HG02588 (cell line): ENCODE measurements around the gene FAT2.
"Not testable (repeated sequence)": the region's sequence is repeated elsewhere in the genome, so short reads cannot be mapped to it uniquely, and the experiment has no call there.

ENCODE experiments used
- ATAC-seq: cut with Tn5 transposase; IDR thresholded peaks from one replicate; pipeline ENCODE4 v1.9.1; 2021; ENCODE audit warnings: mild to moderate bottlenecking, moderate library complexity; ENCODE audit not compliant: unreplicated experiment

Gene FAT2

GRCh38 chr5:151612689-151613427 lies 21.7 kb upstream of the FAT2 start:
- ATAC-seq = peak; percentile 80

- no peak for ATAC-seq
Observed at GRCh38 chr5:151611127-151611775, 20.1 kb upstream of the FAT2 start.

- ATAC-seq = no peak
Observed at GRCh38 chr5:151608522-151608921, 17.4 kb upstream of the FAT2 start.

GRCh38 chr5:151607304-151607703 lies 16.2 kb upstream of the FAT2 start:
- no peak for ATAC-seq

GRCh38 chr5:151605559-151605958 lies 14.4 kb upstream of the FAT2 start:
- ATAC-seq = no peak

GRCh38 chr5:151602806-151603205 lies 11.7 kb upstream of the FAT2 start:
- no peak for ATAC-seq

- ATAC-seq = no peak
Observed at GRCh38 chr5:151601391-151601790, 10.3 kb upstream of the FAT2 start.

GRCh38 chr5:151600069-151600665 lies 9.0 kb upstream of the FAT2 start:
- no peak for ATAC-seq

- no peak for ATAC-seq
Observed at GRCh38 chr5:151598984-151599383, 7.9 kb upstream of the FAT2 start.

GRCh38 chr5:151598549-151598948 lies 7.4 kb upstream of the FAT2 start:
- ATAC-seq = no peak

GRCh38 chr5:151597749-151598148 lies 6.6 kb upstream of the FAT2 start:
- ATAC-seq = no peak

GRCh38 chr5:151596828-151597539 lies 5.9 kb upstream of the FAT2 start:
- ATAC-seq = no peak

GRCh38 chr5:151595411-151595826 lies 4.3 kb upstream of the FAT2 start:
- ATAC-seq = no peak

- peak; percentile 61 for ATAC-seq
Observed at GRCh38 chr5:151592855-151593408, 1.8 kb upstream of the FAT2 start.

- ATAC-seq = no peak
Observed at GRCh38 chr5:151589878-151590570, 1.1 kb downstream of the FAT2 start.

GRCh38 chr5:151587796-151588555 lies 3.2 kb downstream of the FAT2 start:
- no peak for ATAC-seq

- ATAC-seq = no peak
Observed at GRCh38 chr5:151585970-151586369, 5.2 kb downstream of the FAT2 start.

- ATAC-seq = not testable (repeated sequence)
Observed at GRCh38 chr5:151585344-151585743, 5.8 kb downstream of the FAT2 start.

- no peak for ATAC-seq
Observed at GRCh38 chr5:151584057-151584937, 6.8 kb downstream of the FAT2 start.
